Measurements from ENCODE around the gene OXA1L. TPM values are rescaled to one million over a fixed set of nuclear protein-coding genes. Genes with fewer than 3 reads are reported as not detected.

Gene OXA1L
- total RNA-seq, 1 experiment from 2014 or later = 103 TPM

DNA sequence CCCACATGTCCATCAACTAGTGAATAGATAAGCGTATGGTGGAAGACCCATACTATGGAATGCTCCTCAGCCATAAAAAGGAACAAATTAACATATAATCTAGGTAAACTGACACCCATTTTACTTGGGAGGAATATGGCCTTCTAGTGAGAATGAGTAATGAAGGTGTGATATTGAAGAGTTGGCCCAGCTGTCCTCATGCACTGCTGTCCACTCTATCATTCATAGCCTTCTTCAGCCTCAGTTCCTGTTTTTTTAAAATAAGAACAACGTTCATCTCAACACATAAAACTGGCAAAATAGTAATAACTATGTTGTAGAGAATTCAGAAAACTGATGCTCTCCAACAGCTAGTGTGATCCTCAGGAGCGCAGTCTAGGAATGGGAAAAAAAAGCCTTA lies 26.5 kb upstream of the OXA1L start:
- intact Hi-C loops (cut with micrococcal nuclease) = no loop called here
- no TSS peak for BruUV-seq (replicated peaks)
- Mint-ChIP-seq H3K27ac (ENCODE audit: low read depth, unreplicated experiment) (no peak overlapping the region), H3K4me3 (ENCODE audit: unreplicated experiment) (no peak overlapping the region), H3K9me3 (ENCODE audit: unreplicated experiment) (no peaks in the 10 kb centered on the region), H3K36me3 (ENCODE audit: insufficient read depth, unreplicated experiment) (peaks cover 7% of the 10 kb centered on the region), H3K4me1 (ENCODE audit: insufficient read depth, unreplicated experiment) (no peaks in the 10 kb centered on the region), H3K27me3 (ENCODE audit: insufficient read depth, unreplicated experiment) (peaks cover 12% of the 10 kb centered on the region)
- TF ChIP-seq, protein P1, sequence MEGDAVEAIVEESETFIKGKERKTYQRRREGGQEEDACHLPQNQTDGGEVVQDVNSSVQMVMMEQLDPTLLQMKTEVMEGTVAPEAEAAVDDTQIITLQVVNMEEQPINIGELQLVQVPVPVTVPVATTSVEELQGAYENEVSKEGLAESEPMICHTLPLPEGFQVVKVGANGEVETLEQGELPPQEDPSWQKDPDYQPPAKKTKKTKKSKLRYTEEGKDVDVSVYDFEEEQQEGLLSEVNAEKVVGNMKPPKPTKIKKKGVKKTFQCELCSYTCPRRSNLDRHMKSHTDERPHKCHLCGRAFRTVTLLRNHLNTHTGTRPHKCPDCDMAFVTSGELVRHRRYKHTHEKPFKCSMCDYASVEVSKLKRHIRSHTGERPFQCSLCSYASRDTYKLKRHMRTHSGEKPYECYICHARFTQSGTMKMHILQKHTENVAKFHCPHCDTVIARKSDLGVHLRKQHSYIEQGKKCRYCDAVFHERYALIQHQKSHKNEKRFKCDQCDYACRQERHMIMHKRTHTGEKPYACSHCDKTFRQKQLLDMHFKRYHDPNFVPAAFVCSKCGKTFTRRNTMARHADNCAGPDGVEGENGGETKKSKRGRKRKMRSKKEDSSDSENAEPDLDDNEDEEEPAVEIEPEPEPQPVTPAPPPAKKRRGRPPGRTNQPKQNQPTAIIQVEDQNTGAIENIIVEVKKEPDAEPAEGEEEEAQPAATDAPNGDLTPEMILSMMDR (IDR thresholded peaks at IDR 0.05; ENCODE audit: unreplicated experiment) = no peak
- CTCF ChIA-PET = no interaction called here
- POLR2A ChIA-PET = interaction anchor here (0.7 to 0.9 kb wide), 2 partner anchors 18 to 38 kb away, joined by 3 read pairs; no protein-coding TSS in a partner anchor
- DNase-seq (ENCODE audit: unreplicated experiment) = no peak

- H3K4me1 Mint-ChIP-seq (ENCODE audit: insufficient read depth, unreplicated experiment) = no peaks in the 10 kb centered on the region
Observed at GRCh38 chr14:22747769-22748168, 18.7 kb upstream of the OXA1L start.

DNA sequence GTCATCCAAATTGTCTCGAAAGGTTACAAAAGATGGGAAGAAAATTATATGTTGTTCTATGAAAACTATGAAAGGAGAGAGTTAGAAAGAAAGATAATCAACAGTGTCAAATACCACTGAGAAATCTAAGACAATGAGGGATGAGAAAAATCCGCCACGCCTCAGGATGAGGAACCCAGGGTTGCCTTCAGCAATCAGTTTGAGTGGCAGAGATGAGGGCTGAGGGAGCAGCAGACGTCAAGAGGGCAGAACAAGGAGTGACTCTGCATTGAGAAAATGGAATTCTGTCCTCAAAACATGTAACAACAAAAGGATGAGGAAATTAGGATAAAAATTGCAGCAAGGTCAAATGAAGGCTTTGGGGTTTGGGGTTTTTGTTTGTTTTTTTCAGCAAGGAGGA lies 18.3 kb upstream of the OXA1L start:
- BruUV-seq (replicated peaks) = no TSS peak

More at GRCh38 chr14:22747769-22748168, 18.7 kb upstream of the OXA1L start:
- TF ChIP-seq, protein P1 (IDR thresholded peaks at IDR 0.05; ENCODE audit: unreplicated experiment) = no peak
- Mint-ChIP-seq H3K9me3 (ENCODE audit: unreplicated experiment) (no peaks in the 10 kb centered on the region), H3K27ac (ENCODE audit: low read depth, unreplicated experiment) (no peak overlapping the region), H3K27me3 (ENCODE audit: insufficient read depth, unreplicated experiment) (peaks cover under 1% of the 10 kb centered on the region), H3K36me3 (ENCODE audit: insufficient read depth, unreplicated experiment) (peaks cover 7% of the 10 kb centered on the region), H3K4me3 (ENCODE audit: unreplicated experiment) (no peak overlapping the region)
- POLR2A ChIA-PET = interaction anchor here (3.8 kb wide), 1 partner anchor 18 kb away, joined by 17 read pairs; the partner anchor contains the start of gene OXA1L
- no peak for DNase-seq (ENCODE audit: unreplicated experiment)
- intact Hi-C loops (cut with micrococcal nuclease) = no loop called here
- CTCF ChIA-PET = interaction anchor here (0.6 to 3.0 kb wide), 3 partner anchors 81 to 178 kb away, joined by 3 to 16 read pairs (median 3); no protein-coding TSS in a partner anchor
- no TSS peak for BruUV-seq (replicated peaks)

GRCh38 chr14:22748631-22749068 lies 17.8 kb upstream of the OXA1L start:
- Mint-ChIP-seq H3K36me3 (ENCODE audit: insufficient read depth, unreplicated experiment) (peaks cover 7% of the 10 kb centered on the region), H3K4me3 (ENCODE audit: unreplicated experiment) (no peak overlapping the region), H3K4me1 (ENCODE audit: insufficient read depth, unreplicated experiment) (no peaks in the 10 kb centered on the region), H3K27me3 (ENCODE audit: insufficient read depth, unreplicated experiment) (no peaks in the 10 kb centered on the region), H3K27ac (ENCODE audit: low read depth, unreplicated experiment) (no peak overlapping the region), H3K9me3 (ENCODE audit: unreplicated experiment) (no peaks in the 10 kb centered on the region)
- no TSS peak for BruUV-seq (replicated peaks)
- TF ChIP-seq, protein P1 (IDR thresholded peaks at IDR 0.05; ENCODE audit: unreplicated experiment) = no peak
- DNase-seq (ENCODE audit: unreplicated experiment) = no peak
- ChIA-PET POLR2A (interaction anchor here (1.2 to 3.8 kb wide), 2 partner anchors 18 to 20 kb away, joined by 3 to 17 read pairs; partner anchors contain the start of gene OXA1L), CTCF (interaction anchor here (0.6 to 3.0 kb wide), 3 partner anchors 105 to 179 kb away, joined by 3 to 16 read pairs (median 4); no protein-coding TSS in a partner anchor)
- intact Hi-C loops (cut with micrococcal nuclease) = no loop called here

More for the DNA sequence above, 18.3 kb upstream of the OXA1L start:
- Mint-ChIP-seq H3K4me1 (ENCODE audit: insufficient read depth, unreplicated experiment) (no peaks in the 10 kb centered on the region), H3K4me3 (ENCODE audit: unreplicated experiment) (no peak overlapping the region), H3K27ac (ENCODE audit: low read depth, unreplicated experiment) (no peak overlapping the region), H3K9me3 (ENCODE audit: unreplicated experiment) (no peaks in the 10 kb centered on the region), H3K27me3 (ENCODE audit: insufficient read depth, unreplicated experiment) (no peaks in the 10 kb centered on the region), H3K36me3 (ENCODE audit: insufficient read depth, unreplicated experiment) (peaks cover 7% of the 10 kb centered on the region)
- ChIA-PET POLR2A (interaction anchor here (3.8 kb wide), 1 partner anchor 18 kb away, joined by 17 read pairs; the partner anchor contains the start of gene OXA1L), CTCF (interaction anchor here (0.6 to 3.0 kb wide), 3 partner anchors 81 to 179 kb away, joined by 3 to 16 read pairs (median 3); no protein-coding TSS in a partner anchor)
- TF ChIP-seq, protein P1 (IDR thresholded peaks at IDR 0.05; ENCODE audit: unreplicated experiment) = no peak
- intact Hi-C loops (cut with micrococcal nuclease) = no loop called here
- no peak for DNase-seq (ENCODE audit: unreplicated experiment)

Measured in MCF 10A (cell line).